ENCODE data around the gene PRRX2.

Gene PRRX2

GRCh38 chr9:129665389-129665775, at the start of gene PRRX2:
PRRX2 (plus strand) TSS chr9:129665647; CDS start chr9:129665868, 221 bp downstream.
- DNase-seq (ENCODE audit: low read depth in 2 of 3, low spot score in 2 of 3): no peak

GRCh38 chr9:129617167-129617566, 48.3 kb upstream of the PRRX2 start:
- no peak for DNase-seq (ENCODE audit: low read depth in 2 of 3, low spot score in 2 of 3)

- no peak for DNase-seq (ENCODE audit: low read depth in 2 of 3, low spot score in 2 of 3)
These were observed 45.4 kb upstream of the PRRX2 start for GRCh38 chr9:129619787-129620668.

GRCh38 chr9:129620669-129621295, 44.7 kb upstream of the PRRX2 start, which contains the start of gene C9orf50:
C9orf50 (minus strand) TSS chr9:129621101; CDS start chr9:129620574, 527 bp downstream.
- DNase-seq (ENCODE audit: low read depth in 2 of 3, low spot score in 2 of 3): no peak

- DNase-seq (ENCODE audit: low read depth in 2 of 3, low spot score in 2 of 3): no peak
These were observed 42.1 kb upstream of the PRRX2 start for GRCh38 chr9:129623331-129623730.

GRCh38 chr9:129624168-129624759, 41.2 kb upstream of the PRRX2 start:
- DNase-seq (ENCODE audit: low read depth in 2 of 3, low spot score in 2 of 3): peak in 1 of 3 experiments; percentile 62

- no peak for DNase-seq (ENCODE audit: low read depth in 2 of 3, low spot score in 2 of 3)
These were observed 40.5 kb upstream of the PRRX2 start for GRCh38 chr9:129624947-129625346.

GRCh38 chr9:129626079-129626624, 39.3 kb upstream of the PRRX2 start, which contains the start of gene NTMT1:
NTMT1 (plus strand) TSS chr9:129626163; CDS start chr9:129632704, 6,541 bp downstream.
- DNase-seq (ENCODE audit: low read depth in 2 of 3, low spot score in 2 of 3): peak; percentile 79 to 96 (median 96)

- DNase-seq (ENCODE audit: low read depth in 2 of 3, low spot score in 2 of 3): no peak
These were observed 38.7 kb upstream of the PRRX2 start for GRCh38 chr9:129626625-129627284.

- DNase-seq (ENCODE audit: low read depth in 2 of 3, low spot score in 2 of 3): no peak
These were observed 37.6 kb upstream of the PRRX2 start for GRCh38 chr9:129627556-129628440.

GRCh38 chr9:129628709-129629108, 36.7 kb upstream of the PRRX2 start:
- no peak for DNase-seq (ENCODE audit: low read depth in 2 of 3, low spot score in 2 of 3)

GRCh38 chr9:129629251-129629820, 36.1 kb upstream of the PRRX2 start:
- no peak for DNase-seq (ENCODE audit: low read depth in 2 of 3, low spot score in 2 of 3)

- no peak for DNase-seq (ENCODE audit: low read depth in 2 of 3, low spot score in 2 of 3)
These were observed 34.3 kb upstream of the PRRX2 start for GRCh38 chr9:129630967-129631673.

GRCh38 chr9:129631674-129632129, 33.7 kb upstream of the PRRX2 start:
- DNase-seq (ENCODE audit: low read depth in 2 of 3, low spot score in 2 of 3): no peak

GRCh38 chr9:129632460-129632859, 33.0 kb upstream of the PRRX2 start:
- DNase-seq (ENCODE audit: low read depth in 2 of 3, low spot score in 2 of 3): no peak

GRCh38 chr9:129633207-129633606, 32.2 kb upstream of the PRRX2 start:
- no peak for DNase-seq (ENCODE audit: low read depth in 2 of 3, low spot score in 2 of 3)

GRCh38 chr9:129633848-129634247, 31.6 kb upstream of the PRRX2 start:
- DNase-seq (ENCODE audit: low read depth in 2 of 3, low spot score in 2 of 3): no peak

GRCh38 chr9:129635099-129636065, 30.1 kb upstream of the PRRX2 start:
- DNase-seq (ENCODE audit: low read depth in 2 of 3, low spot score in 2 of 3): no peak
